ENCODE data around the gene L1CAM.

DNA sequence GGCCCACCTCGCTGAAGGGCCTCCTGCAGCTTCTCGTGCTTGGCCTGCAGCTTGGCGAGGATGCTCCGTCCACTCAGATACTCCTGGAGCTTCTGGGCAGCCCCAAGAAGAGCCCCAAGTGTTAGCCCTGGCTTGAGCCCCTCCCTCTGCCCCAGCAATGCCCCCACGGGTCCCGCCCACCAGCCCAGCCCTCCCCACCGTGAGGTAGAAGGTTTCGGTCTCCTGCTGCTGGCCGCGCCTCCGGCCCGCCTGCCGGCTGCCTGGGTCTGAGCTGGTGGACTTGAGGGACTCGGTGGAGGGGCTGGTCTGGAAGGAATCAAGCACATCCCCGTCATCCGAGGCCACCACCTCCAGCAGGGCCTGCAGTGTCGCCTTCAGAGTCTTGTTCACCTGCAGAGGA, 27.2 kb upstream of the L1CAM start:
- TF ChIP-seq, protein P1, sequence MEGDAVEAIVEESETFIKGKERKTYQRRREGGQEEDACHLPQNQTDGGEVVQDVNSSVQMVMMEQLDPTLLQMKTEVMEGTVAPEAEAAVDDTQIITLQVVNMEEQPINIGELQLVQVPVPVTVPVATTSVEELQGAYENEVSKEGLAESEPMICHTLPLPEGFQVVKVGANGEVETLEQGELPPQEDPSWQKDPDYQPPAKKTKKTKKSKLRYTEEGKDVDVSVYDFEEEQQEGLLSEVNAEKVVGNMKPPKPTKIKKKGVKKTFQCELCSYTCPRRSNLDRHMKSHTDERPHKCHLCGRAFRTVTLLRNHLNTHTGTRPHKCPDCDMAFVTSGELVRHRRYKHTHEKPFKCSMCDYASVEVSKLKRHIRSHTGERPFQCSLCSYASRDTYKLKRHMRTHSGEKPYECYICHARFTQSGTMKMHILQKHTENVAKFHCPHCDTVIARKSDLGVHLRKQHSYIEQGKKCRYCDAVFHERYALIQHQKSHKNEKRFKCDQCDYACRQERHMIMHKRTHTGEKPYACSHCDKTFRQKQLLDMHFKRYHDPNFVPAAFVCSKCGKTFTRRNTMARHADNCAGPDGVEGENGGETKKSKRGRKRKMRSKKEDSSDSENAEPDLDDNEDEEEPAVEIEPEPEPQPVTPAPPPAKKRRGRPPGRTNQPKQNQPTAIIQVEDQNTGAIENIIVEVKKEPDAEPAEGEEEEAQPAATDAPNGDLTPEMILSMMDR (IDR thresholded peaks at IDR 0.05) = no peak
- no peak for TF ChIP-seq POLR2A (IDR thresholded peaks at IDR 0.05)
